C1 segment of cervical spinal cord (tissue), 14 donors: ENCODE data around the gene CD1C.
A peak's percentile ranks its signal among the peaks of the same experiment; 100 is the strongest.
"Not testable (repeated sequence)": the region's sequence is repeated elsewhere in the genome, so short reads cannot be mapped to it uniquely, and the experiment has no call there.

ENCODE experiments used
- DNase-seq, 14 donors: peaks; one replicate each; lab custom pipeline; 2025; lab: John Stamatoyannopoulos, UW

CD1C gene

DNA sequence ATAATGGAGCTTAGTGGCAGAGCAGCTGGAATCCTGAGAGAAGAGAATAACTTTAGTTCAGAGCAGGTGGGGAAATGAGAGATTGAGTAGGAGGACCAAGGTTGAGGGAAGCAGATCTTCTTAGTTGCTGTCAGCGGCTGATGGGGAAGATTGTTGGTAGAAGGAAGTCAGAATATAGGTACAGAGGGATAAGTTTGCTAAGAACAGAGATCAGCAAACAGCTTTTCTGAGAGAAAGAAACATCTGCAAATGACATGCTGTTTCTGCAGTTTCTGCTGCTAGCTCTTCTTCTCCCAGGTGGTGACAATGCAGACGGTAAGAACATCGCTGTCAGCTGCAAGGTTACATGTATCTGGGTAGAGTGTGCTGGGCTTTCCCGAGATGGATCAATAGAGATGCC, at the start of gene CD1C:
Gene CD1C (plus strand): TSS at position 113 of the 400 bp plus-strand sequence. CDS start 142 bp downstream, at position 255.
- DNase-seq = no peak

- DNase-seq = no peak
Measured at GRCh38 chr1:158246650-158247049, 43.1 kb upstream of the CD1C start.

- peak in 4 of 14 donors; percentile 11 to 35 (median 18) for DNase-seq
Measured at GRCh38 chr1:158248118-158248517, 41.6 kb upstream of the CD1C start.

GRCh38 chr1:158248771-158249170, 41.0 kb upstream of the CD1C start:
- peak in 3 of 14 donors; percentile 0 to 12 (median 7) for DNase-seq

DNA sequence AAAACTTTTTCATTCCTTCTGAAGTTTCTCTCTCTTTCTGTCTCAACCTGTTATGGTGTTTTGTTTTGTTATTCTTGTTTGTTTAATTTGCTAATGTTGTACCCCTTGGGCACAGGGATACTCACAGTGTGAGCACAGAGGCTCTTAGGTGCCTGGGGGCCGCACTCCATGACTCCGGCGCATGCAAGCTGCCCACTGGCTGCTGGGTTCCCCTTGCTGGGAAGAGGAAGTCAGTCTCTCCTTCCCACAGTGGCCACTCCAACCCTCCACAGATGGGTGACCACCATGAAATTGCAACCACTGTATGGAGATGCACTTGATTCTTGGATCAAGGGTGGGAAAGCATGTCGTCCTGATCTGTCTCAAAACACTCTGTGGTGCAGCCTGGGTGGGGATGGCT, 40.1 kb upstream of the CD1C start:
- peak in 1 of 14 donors; percentile 0 for DNase-seq

- no peak for DNase-seq
Measured at GRCh38 chr1:158251163-158251562, 38.6 kb upstream of the CD1C start.

DNA sequence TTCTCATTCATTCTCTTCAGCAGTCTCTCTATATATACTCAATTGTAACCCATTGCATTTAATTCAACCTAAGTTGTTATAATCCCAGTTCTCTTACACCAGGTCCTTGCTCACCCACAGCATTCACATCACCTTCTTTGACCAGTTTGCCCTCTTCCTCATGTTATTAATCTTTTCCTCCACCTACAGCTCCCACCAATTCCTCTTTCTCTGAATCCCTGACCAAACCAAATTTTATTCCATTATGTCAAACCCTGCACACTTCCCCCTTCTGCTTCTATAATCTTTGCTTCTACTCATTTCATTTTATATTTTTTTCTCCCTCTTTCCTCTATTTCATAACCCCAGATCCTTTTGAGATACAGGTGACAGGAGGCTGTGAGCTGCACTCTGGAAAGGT, 34.1 kb upstream of the CD1C start:
- DNase-seq = no peak

GRCh38 chr1:158256747-158257146, 33.0 kb upstream of the CD1C start:
- DNase-seq = not testable (repeated sequence)

DNA sequence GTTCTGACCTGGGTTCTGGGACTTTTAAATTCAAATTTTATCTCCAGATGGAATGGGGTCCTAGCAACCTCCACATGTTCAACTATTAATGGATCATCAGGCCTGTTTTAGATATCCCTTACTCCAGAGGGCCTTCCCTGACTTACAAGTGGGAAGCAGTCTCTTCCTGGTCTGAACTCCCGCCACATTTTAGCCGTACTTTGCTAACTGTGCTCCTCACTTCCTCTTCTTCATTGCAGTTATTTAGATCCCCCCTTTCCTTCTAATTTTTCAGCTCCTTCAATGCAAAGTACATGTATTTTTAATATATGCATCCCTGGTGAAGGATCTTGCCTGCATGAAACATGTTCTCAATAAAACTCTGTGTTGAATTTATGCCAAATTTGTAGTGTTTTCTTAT, 31.8 kb upstream of the CD1C start:
- no peak for DNase-seq

DNA sequence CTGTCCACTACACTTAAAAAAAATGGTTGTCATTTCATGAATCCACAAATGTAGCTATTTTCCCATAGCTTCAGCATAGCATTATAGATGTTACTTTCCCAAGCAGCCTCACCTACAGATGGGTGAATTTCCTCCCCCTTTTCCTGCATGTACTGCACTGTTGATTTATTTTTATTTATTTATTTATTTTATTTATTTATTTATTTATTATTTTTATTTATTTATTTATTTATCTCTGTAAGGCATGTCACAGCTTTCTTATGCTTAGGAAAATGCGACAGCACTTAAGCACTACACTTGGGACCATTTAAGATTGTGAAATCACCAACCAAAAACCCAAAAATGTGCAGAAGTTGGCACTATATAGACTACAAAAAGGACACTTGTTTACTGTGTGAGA, 30.6 kb upstream of the CD1C start:
- DNase-seq = no peak

DNA sequence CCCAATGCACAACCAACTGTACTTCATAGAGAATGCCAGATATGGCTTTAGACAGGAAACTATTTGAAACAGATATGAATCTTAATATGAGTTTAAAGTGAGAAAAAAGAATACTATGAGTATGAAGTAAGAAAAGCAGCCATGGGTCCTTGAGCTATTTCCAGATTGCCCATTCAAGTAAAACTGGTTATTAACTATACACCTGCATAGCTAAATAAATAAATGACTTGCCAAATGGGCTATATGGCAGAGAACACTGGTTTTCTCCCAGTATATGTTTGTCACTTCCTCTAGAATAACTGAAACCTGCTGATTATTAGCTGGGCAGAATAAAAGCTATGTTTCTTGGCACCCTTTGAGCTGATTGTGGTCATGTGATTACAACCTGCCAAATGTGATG, 17.0 kb upstream of the CD1C start:
- no peak for DNase-seq

- DNase-seq = no peak
Measured at GRCh38 chr1:158274797-158275196, 14.9 kb upstream of the CD1C start.

DNA sequence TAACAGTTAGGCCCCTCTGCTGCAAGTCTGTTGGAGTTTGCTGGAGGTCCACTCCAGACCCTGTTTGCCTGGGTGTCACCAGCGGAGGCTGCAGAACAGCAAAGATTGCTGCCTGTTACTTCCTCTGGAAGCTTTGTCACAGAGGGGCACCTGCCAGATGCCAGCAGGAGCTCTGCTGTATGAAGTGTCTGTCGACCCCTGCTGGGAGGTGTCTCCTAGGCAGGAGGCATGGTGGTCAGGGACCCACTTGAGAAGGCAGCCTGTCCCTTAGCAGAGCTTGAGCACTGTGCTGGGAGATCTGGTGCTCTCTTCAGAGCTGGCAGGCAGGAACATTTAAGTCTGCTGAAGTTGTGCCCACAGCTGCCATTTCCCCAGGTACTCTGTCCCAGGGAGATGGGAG, 7.3 kb upstream of the CD1C start:
- DNase-seq = not testable (repeated sequence)

DNA sequence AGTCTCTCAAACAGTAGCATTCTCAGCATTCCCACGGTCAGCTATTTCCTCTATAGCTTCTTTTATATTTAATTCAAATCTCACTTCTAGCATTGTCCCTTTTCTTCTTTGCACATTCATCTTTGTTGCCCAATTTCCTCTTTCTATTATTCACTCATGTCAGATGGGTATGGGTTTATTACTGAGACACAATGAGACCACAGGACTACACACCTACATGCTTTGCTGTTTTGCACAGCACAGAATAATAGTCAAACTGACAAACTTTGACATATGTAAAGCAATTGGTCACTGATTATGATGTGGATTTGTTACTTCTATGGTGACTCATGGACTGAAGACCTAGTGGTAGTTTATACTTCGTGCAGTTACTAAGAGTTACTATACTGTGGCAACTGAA, 5.8 kb upstream of the CD1C start:
- no peak for DNase-seq

DNA sequence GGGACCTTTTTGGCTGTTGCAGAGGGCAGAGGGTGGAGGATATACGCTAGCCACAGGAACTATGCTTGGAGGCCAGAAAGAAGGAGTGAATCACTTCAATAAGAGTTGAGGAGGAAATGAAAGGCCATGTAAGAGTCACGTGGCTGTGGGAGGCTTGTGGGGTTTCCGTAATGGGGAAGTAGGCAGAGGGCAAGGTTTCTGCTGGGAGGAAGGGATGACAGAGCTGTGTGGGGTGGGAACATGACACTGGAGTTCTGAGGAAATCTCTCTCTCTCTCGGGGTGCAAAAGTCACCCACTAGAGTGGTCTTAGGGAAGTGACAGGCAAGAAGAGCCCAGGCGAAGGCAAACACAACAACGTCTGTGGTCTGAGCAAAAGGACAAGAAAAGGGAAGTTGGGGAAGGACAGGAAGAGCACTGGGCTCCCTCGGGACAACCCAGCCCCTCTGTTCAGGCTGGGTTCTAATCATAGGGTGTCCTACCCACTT, 3.9 kb upstream of the CD1C start:
- DNase-seq = peak in 10 of 14 donors; percentile 2 to 61 (median 30)

- DNase-seq = no peak
Measured at GRCh38 chr1:158286487-158286886, 3.2 kb upstream of the CD1C start.

DNA sequence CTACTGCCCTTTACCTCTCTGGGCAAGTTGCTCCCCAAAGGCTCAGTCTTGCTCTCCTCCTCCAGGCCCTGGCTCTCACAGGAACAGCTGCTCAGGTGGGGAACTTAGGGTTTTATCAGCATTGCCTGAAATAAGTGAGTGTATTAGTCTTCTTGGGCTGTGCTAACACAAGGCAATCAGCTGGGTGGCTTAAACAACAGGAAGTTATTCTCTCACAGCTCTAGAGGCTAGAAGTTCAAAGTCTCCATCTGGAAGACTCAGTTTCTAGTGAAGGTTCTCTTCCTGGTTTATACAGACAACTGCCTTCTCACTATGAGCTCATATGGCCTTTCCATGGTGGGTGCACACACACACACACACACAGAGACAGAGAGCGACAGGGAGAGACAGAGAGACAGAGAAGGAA, 2.8 kb upstream of the CD1C start:
- DNase-seq = no peak

GRCh38 chr1:158290321-158290844, 660 bp downstream of the CD1C start:
- DNase-seq = no peak

DNA sequence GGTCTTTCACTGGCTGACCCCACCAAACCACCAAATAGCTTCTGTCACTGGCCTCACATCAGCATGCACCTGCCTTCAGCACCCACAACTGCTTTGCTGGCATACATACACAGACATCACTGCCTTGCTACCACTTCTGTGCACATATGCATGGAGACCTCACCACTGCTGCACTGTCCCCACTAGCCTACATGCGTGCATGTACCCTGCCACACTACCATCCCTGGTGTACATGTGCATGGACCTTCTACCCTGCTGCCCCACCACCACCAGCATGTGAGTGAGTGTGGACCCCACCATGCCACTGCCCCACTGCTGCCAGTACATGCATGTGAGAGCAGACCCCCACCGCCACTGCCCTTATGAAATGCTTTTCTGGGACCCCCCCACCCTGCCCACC, 6.1 kb downstream of the CD1C start:
- no peak for DNase-seq

GRCh38 chr1:158310623-158311022, 20.9 kb downstream of the CD1C start:
- no peak for DNase-seq

GRCh38 chr1:158311066-158311465, 21.3 kb downstream of the CD1C start:
- no peak for DNase-seq

DNA sequence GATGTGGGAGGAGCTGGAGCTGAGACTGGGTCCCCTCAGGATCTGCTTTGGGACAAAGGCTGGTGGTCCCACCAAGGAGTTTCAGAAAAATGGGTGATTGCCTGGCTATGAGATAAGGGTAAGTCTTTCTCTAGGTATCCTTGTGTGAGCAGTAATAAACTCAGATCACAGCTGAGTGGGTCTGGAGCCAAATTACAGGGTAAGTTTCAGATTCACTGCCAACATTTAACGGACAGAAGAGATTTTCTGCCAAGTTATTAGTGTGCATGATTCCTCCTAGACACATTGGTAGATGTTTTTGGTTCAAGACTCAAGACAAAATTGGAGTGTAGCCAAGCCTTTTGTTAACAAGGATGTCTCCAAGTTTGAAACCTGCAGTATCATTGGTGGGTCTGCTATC, 34.1 kb downstream of the CD1C start:
- no peak for DNase-seq

GRCh38 chr1:158324395-158324794, 34.7 kb downstream of the CD1C start:
- DNase-seq = no peak

GRCh38 chr1:158327481-158327880, 37.8 kb downstream of the CD1C start:
- DNase-seq = no peak
